ENCODE data around the gene ZNF513.
"Not testable (repeated sequence)": the region's sequence is repeated elsewhere in the genome, so short reads cannot be mapped to it uniquely, and the experiment has no call there.

The ZNF513 gene

GRCh38 chr2:27354597-27354927 is 26.0 kb downstream of the ZNF513 start:
- no peak for DNase-seq

DNA sequence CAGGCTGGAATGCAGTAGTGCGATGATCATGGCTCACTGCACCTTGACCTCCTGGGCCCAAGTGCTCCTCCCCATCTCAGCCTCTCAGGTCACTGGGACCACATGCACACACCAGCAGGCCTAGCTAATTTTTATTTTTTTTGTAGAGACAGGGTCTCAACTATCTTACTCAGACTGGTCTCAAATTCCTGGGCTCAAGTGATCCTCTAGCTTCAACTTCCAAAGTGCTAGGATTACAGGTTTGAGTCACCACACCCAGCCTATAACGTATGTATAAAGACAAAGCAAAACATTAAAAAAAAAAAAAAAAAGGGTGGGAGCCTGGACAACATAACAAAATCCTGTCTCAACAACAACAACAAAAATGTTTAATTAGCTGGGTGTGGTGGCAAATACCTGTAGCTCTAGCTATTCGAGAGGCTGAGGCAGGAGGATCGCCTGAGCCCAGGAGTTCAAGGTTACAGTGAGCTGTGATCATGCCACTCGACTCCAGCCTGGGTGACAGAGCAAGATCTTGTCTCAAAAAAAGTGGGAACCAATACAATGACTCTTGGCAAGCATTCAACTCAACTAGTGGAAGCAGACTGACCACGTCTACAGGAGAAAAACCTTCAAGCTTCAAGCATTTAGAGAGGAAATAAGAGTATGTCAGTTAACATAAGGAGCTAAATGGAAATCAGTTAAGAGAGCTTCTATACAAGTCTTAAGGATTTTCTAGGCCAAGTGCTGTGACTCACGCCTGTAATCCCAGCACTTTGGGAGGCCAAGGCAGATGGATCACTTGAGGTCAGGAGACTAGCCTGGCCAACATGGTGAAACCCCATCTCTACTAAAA is 26.6 kb downstream of the ZNF513 start:
- no peak for DNase-seq

- not testable (repeated sequence) for DNase-seq
Observed at GRCh38 chr2:27353386-27353761, 27.2 kb downstream of the ZNF513 start.

DNA sequence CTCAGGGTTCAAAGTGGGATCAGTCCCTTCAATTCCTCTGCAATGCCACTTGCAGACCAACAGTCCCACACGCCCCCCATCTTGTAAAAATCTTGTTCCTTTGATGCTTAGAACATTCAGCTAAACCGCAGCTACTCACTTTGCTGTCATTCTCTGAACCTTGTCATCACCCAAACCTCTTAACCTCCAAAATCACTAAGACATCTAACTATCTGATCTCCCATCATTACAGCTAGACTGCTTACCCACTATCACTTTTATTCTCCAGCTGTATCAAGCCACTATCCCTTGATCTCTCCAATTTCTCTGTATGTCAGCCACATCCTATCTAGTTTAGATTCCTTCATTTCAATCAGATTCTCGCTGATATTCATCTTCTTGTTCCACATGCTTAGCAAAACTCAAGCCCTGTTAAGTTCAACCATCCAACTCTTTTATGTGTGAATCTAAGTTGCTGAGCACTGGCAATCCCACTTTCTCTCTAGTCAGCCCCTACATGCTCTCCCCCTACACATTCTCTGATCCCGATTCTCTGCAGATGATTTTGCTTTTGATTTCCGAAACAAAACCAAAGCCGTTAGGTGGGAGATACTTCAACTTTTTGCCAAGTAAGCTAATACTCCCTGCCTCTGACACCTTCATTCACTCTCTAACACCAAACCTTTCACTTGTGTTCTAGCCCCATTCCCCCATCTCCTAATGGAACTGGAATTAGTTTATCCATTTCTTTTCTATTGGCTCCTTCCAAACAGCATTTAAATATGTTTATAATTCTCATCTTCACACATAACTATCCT is 28.5 kb downstream of the ZNF513 start:
- DNase-seq, result no peak

DNA sequence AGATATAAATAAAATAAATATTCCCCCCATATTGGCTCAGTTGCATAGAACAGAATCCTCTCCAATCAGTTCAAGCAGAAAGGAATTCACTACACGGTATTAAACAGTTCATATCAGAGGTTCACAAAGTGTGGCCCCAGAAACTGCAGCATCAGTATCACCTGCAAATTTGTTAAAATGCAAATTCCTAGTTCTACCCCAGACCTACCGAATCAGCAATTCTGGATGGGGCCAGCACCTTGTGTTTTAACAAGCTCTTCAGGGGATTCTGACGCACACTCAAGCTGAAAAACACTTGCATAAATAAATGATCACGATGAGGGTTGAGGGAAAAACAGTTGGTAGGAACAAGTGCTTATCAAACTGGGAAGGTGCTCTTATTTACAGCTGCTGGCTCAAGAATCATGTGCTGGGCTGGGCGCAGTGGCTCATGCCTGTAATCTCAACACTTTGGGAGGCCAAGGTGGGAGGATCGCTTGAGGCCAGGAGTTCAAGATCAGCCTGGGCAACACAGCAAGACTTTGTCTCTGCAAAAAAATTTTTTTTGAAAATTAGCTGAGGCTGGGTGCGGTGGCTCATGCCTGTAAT is 30.3 kb downstream of the ZNF513 start:
- DNase-seq, result no peak

GRCh38 chr2:27347641-27348040 is 32.9 kb downstream of the ZNF513 start:
- no peak for DNase-seq

DNA sequence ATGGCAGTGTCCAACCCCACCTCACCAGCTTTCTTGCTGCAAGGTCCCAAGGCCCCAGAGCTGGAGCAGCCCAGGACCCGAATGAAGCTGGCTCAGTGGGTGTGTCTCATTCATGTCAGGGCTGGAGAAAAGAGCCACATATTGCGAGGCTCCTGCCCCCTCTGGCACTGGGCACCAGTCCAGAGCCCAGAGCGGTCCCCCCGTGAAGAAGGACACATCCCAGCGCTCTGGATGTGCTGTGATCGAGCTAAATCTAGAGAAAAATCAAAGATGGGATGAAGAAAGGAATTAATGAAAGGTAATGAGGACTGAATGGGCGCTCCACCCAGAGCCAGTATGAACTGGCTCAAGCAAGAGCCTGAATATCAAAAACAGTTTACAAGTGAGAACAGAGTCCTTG is 44.4 kb downstream of the ZNF513 start:
- DNase-seq, result no peak

GRCh38 chr2:27335311-27335710 is 45.2 kb downstream of the ZNF513 start:
- no peak for DNase-seq

Data from NCI-H1694 (cell line).